Activated T-cell treated with anti-CD3 and anti-CD28 coated beads for 24 hours (primary cell): ENCODE results near the gene ZKSCAN4.

Source experiments
- DNase-seq: peaks from one replicate; pipeline ENCODE4 v3.0.0-alpha.2; 2020; ENCODE audit warnings: low read depth

Gene ZKSCAN4

GRCh38 chr6:28208111-28208659, 43.9 kb downstream of the ZKSCAN4 start:
- no peak for DNase-seq

GRCh38 chr6:28207510-28208110, 44.5 kb downstream of the ZKSCAN4 start:
- no peak for DNase-seq

- no peak for DNase-seq
Observed at GRCh38 chr6:28206928-28207509, 45.0 kb downstream of the ZKSCAN4 start.

GRCh38 chr6:28206527-28206926, 45.5 kb downstream of the ZKSCAN4 start:
- DNase-seq = no peak

- no peak for DNase-seq
Observed at GRCh38 chr6:28205879-28206278, 46.2 kb downstream of the ZKSCAN4 start.

GRCh38 chr6:28203201-28203600, 48.9 kb downstream of the ZKSCAN4 start:
- no peak for DNase-seq

GRCh38 chr6:28200020-28200419, 52.0 kb downstream of the ZKSCAN4 start:
- DNase-seq = no peak
